GM10847 (cell line): ENCODE measurements around the gene COL8A2.

Experiments
- POLR2A ChIP-seq: IDR thresholded peaks from 2 replicates; pipeline ENCODE4 v1.6.1; 2011; ENCODE audit not compliant: insufficient read length; ENCODE audit errors: extremely low read depth

Gene COL8A2

DNA sequence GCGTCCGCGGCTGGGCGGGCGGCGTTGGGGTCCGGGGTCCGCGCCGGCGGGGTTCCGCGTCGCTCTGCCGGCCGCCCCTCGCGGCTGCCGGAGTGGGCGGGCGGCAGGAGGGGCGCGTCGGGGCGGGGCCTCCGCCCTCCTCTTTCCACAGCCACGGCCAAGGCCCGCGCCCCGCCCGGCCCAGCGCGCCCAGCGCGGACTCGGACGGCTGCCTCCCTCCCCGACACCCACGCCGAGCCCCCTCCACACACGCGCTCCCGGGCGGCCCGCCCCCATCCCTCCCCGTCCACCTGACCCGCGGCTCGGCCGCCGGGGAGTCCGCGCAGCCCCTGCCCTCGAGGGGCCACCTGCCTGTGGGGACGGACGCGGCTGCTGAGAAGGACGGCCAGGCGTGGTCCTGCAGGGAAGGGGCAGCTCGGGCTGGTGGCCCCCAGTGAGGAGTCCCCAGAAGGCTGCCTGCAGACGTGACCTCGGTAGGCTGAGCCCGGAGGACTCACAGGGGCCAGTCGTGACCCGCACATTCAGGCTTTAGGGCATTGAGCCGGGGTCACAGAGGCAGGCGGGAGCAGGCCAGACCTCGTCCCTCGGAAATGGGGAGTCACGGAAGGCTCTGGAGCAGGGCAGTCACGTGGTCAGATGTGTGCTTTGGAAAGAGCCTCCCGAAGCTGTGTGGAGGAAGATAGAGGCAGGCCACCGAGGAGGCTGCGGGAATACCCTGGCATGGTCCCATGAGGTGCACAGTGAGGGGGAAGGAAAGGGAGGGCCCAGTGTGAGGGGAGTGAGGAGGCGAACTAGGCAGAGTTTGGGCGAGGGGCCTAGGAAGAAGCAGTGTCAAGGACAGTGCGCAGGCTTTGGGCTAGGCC, at the start of gene COL8A2:
COL8A2 (minus strand) TSS at position 94 of the 863 bp plus-strand sequence. CDS start 24,980 bp downstream, outside the sequence.
- TF ChIP-seq POLR2A = no peak

DNA sequence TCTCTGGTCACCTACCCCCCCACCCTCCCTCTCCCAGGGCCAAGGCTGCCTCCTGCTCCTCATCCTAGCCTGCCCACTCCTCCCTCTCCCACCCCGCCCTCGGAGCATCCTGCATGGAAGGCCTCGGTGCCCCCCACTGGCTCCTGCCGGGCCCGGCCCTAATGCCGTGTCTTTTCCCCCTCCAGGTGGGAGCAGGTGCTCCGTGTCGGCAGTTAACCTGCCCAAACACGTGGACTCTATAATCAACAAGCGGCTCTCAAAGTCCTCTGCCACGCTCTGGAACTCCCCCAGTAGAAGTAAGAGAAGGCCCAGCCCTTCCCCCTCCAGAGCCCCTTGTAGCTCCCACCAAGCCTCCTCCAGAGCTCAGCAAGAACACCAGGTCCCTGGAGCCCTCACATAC, 49.7 kb upstream of the COL8A2 start:
- TF ChIP-seq POLR2A = no peak

DNA sequence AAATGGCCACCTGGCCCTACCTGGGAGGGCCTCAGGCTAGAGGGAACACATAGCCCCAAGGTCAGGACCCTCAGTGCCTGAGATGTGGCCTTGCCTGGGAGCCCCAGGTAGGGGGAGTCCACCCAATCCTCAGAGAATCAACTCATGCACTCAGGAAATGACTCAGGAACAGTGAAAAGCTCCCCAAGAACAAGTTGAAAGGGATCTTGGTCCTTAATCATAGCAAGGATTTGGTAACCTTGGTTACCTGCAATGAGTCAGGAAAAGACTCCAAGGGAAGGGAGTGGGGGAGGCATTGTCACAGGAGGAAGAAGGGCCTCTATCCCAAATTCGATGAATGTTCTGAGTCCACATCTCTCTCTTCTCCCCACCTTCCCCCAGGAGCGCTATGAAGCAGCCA, 48.0 kb upstream of the COL8A2 start:
- no peak for TF ChIP-seq POLR2A

DNA sequence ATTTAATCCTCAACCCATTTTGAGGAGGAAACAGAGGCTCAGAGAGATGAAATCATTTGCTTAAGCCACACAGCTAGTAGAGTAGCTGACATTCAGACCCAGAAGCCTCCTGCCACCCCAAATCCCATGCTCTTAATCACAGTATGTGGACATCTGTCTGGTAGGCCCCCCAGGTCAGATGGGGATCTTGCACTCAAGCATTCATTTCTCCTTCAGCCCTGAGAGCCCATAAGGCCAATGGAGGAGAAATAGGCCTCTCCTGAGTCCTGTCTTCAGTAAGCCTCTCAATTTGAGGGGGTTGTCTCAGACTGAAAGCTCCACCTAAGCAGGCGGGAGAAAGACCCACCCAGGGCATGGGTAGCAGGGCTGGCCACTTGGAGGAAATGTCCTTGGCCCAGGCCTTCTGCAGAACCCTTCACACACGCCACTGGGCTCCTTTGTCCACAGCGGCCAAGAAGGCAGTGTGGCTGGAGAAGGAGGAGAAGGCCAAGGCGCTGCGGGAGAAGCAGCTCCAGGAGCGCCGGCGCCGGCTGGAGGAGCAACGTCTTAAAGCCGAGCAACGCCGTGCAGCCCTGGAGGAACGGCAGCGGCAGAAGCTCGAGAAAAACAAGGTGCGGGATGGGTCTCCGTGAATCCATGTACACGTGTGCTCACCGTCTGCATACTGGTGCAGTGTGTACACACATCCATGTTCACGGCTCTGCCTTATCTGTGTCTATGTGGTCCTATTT, 47.2 kb upstream of the COL8A2 start:
- no peak for TF ChIP-seq POLR2A

DNA sequence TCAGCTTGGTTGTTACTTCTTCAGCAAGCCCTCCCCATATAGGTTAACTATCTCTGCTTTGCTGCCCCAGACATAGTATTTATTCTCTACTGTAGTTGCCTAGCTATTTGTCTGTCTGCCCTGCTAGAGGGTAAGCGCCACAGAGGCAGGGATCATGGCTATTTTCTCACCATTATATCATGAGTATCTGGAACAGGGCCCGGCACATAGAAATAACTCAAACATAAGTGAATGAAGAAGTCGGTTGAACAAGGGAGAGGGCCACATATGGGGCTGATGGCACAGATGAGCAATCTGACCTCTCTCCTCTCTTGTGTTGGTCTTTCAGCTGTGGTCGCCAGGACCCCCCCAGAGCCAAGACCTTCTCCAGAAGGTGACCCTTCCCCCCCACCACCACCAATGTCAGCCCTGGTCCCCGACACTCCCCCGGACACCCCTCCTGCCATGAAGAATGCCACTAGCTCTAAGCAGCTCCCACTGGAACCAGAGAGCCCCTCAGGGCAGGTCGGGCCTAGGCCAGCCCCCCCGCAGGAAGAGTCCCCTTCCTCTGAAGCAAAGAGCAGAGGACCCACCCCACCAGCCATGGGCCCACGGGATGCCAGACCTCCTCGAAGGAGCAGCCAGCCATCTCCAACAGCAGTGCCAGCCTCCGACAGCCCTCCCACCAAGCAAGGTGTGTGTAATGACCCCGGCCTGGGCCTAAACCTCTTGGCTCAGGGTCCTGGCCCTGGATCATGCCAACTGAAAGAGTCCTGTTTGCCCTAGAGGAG, 45.8 kb upstream of the COL8A2 start:
- no peak for TF ChIP-seq POLR2A

DNA sequence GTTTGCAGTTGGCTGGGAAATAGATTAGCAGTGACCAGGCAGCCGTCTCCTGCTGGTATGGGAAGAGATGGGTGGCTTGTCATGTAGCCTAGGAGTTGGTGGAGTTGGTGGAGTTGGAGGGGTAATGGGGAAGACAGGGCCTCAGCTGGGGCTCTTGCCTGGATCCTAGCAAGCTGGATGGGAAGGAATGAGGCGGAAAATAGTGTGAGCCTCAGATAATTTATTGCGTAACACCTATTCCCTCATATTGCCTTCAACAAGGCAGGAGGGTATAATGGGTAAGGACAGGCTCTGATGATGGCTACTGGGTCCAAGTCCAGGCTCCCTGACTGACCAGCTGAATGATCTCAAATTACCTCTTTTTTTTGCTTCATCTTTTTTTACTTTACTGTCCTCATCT, 43.5 kb upstream of the COL8A2 start:
- TF ChIP-seq POLR2A = no peak

DNA sequence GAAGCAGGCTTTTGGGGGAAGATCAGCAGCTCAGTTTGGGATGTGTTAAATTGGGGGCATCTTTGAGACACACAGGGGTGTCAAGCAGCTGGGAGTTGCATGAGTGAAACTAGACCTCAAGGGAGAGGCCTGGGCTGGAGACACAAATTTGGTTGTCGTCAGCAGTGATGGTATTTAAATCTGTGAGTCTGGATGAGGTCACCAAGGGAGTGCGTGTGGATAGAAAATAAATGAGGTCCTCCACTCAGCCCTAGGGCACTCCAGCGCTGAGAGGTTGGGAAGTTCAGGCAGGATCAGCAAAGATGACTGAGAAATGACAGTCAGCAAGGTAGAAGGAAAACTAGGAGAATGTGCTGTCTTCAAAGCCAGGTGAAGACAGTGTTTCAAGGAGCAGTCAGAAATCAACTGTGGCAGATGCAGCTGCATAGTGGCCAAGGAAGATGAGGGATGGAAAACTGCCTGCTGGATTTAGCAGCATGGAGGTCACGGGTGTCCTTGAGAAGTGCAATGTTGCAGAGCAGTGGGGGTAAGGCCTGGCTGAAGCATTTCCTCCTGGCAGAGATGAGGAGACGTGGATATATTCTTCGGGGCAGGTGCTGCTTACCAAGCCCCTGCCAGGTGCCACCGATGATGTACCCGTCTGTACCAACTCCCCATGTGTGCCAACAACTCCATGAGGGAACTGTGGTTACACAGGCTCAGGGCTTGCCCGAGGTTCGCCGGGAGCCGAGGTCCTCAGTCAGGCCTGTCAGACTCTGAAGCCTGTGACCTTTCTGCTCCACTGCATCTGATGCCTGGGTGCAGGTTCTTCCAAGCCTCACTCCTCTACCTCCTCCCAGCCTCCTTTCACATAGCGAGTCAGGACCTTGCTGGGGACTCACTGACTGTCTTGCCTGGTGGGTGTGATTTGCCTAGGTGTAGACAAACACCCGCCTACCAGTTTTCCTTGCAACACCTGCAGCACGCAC, 42.2 kb upstream of the COL8A2 start:
- no peak for TF ChIP-seq POLR2A

DNA sequence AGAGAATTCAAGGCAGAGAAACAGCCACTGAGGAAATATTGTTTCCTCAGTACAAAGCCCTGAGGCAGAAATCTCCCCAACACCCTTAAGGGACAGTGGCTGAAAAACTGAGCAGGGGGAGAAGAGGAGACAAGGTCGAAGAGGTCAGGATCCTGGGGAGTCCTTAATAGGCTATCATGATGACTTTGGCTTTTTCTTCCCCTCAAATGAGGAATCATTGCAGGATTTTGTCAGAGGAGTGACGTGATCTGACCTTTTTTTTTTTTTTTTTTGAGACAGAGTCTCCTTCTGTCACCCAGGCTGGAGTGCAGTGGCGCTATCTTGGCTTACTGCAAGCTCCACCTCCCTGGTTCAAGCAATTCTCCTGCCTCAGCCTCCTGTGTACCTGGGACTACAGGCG, 41.1 kb upstream of the COL8A2 start:
- TF ChIP-seq POLR2A = no peak

DNA sequence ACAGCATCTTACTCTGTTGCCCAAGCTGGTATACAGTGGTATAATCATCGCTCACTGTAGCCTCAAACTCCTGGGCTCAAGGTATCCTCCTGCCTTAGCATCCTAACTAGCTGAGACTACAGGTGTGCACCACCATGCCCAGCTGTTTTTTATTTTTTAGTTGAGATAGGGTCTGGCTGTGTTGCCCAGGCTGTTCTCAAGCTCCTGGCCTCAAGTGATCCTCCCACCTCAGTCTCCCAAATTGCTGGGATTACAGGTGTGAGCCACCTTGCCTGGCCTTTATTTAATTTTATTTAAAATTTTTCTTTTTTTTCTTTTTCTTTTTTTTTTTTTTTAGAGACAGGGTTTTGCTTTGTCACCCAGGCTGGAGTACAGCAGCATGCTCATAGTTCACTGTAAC, 40.1 kb upstream of the COL8A2 start:
- TF ChIP-seq POLR2A = no peak

DNA sequence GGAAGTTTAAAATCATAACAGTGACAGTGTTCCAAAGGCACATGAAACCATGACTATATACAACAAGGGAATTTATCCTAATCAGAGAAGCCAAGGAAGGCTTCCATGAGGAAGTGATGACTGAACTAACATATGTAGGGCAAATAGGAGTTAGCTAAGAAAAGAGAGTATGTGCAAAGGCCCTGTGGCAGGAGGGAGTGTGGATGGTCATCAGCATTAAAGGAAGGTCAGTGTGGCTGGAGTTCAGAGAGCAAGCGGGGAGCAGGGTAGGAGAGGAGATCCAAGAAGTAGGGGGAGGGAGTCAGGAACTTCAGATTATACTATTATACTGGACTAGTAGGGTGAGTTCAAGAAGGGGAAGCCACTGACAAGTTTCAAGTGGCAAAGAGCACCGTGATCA, 39.3 kb upstream of the COL8A2 start:
- no peak for TF ChIP-seq POLR2A

DNA sequence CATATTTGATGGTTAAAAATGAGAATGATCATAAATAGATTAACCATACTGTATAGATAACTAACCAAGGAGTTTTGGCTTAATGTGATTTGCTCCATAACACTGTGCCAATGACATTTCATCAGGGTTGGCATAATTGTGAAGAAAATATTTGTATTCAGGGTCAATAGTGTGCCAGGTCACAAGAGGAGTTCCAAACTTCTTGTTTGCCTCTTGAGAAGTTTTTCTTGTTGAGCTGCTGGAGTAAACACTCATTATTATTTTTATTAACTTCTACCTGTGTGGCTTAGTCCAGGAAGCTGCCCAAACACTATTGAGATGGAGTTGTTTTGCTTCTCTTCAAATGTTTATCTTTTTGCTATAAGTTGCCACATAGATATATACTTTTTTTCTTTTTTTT, 38.4 kb upstream of the COL8A2 start:
- no peak for TF ChIP-seq POLR2A

DNA sequence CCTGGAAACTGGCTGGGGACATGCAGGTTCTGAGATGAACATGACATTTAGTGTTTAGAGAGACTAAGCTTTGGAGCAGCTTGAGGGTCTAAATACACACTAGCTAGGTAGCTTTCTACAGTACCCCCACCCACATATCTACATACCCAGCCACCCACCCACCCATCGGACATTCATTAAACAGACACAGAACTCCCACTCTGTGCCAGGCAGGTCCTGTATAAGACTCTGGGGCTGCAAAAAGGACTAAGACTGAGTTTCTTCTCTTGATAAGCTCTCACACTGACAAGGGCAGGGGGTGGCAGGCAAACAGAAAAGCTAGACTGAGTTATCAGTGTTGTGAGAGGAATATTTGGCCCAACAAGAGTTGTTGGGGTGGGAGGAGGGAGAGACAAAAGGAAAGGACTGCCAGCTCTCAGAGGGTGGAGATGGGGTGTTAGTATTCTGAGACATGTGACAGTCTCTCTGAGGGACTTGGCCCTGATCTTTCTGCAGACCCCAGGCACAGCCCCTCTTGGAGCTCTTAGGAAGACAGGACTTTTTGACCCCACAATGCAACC, 37.7 kb upstream of the COL8A2 start:
- TF ChIP-seq POLR2A = no peak

DNA sequence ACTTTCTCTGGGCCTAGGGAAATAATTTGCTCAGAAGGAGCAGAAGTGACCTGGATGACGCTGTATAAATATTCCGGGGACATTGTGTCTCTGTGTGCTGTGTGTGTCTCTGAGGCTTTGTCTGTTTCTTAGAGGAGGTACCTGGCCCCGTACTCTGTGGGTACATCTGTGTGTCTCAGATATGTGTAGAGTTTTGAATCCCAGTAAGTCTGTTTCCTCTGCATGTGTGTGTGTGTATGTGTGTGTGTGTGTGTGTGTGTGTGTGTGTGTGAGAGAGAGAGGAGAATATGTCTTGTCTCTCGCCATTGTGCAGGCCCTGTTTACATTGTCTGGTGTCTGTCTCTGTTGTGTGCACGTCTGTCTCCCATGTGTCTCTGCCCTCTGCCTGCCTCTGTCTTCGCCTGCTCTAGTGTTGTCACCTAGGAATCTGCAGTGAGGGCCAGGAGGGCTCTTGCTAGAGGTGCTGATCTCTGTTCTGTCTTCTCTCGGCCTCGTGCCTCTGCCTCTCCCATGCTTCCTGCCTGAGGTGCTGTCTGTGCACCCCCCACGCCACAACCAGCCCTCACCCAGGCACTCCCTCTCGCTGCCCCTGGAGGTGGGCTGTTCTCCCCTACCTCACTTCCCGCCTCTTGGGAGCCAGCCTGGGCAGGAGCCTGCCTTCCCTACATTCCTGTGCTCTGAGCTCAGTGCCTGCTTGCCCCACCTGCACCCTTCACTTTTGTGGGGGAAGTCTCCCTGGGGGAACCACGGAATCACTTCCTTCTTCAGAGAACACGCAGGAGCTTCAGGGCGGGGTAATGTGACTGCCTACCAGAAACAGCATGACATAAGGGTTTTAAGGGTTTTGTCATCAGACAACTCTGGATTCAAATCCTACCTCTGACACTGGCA, 36.9 kb upstream of the COL8A2 start:
- no peak for TF ChIP-seq POLR2A
